Kidney (tissue), 14 donors: ENCODE measurements around the gene PLXNA2. TPM values are rescaled to one million over a fixed set of nuclear protein-coding genes. Genes with fewer than 3 reads are reported as not detected.

Source experiments
- DNase-seq, 5 donors: peaks; one replicate each; pipeline ENCODE4 v3.0.0-alpha.2; 2013 to 2020
- FAIRE-seq: peaks from 2 replicates; lab custom pipeline; 2012; peaks lifted over from hg19 to GRCh38; lab: Jason Lieb, UNC
- H3K27ac ChIP-seq, 2 donors: one replicate each; pipeline ENCODE4 v1.7.0; 2013; ENCODE audit warnings: low read depth in 2 of 2, low read length in 2 of 2, inconsistent platforms in 1 of 2
- H3K27me3 ChIP-seq: one replicate; pipeline ENCODE4 v1.7.1; 2013; ENCODE audit warnings: low read length, inconsistent platforms; ENCODE audit not compliant: control insufficient read depth, insufficient read depth
- H3K36me3 ChIP-seq, 3 donors: one replicate each; pipeline versions ENCODE4 v1.7.0 to v1.7.1; 2013; ENCODE audit warnings: low read length in 3 of 3, control low read depth in 1 of 3, inconsistent platforms in 1 of 3; ENCODE audit not compliant: insufficient read depth in 3 of 3, control insufficient read depth in 2 of 3
- H3K4me1 ChIP-seq, 3 donors: one replicate each; pipeline versions ENCODE4 v1.7.0 to v1.7.1; 2013; ENCODE audit warnings: low read length in 3 of 3, inconsistent platforms in 1 of 3, low read depth in 1 of 3; ENCODE audit not compliant: control insufficient read depth in 2 of 3, insufficient read depth in 2 of 3
- H3K4me3 ChIP-seq, 3 donors: one replicate each; pipeline versions ENCODE4 v1.7.0 to v1.8.1; 2013; ENCODE audit warnings: low read length in 3 of 3, control low read depth in 1 of 3, inconsistent platforms in 1 of 3
- H3K9ac ChIP-seq, 3 donors: one replicate each; pipeline versions ENCODE4 v1.7.0 to v1.7.1; 2013; ENCODE audit warnings: low read length in 3 of 3, control low read depth in 1 of 3, inconsistent platforms in 1 of 3
- H3K9me3 ChIP-seq, 3 donors: one replicate each; pipeline versions ENCODE4 v1.7.0 to v1.7.1; 2013; ENCODE audit warnings: low read length in 3 of 3, control low read depth in 1 of 3, inconsistent platforms in 1 of 3; ENCODE audit not compliant: control insufficient read depth in 2 of 3, insufficient read depth in 1 of 3
- CTCF ChIP-seq: IDR thresholded peaks from 3 replicates; pipeline ENCODE4 v1.5.1; 2012; ENCODE audit warnings: mild to moderate bottlenecking, moderate library complexity, borderline replicate concordance; ENCODE audit not compliant: insufficient read depth; ENCODE audit errors: extremely low read depth
- intact Hi-C: fragments of 100-400 bp; cut with DNase I; formaldehyde crosslinking; loops from one replicate; pipeline ENCODE4 v1.11.1; 2022
- polyA plus RNA-seq: library from polyadenylated mRNA; stranded (reverse); fragments of 350-450 nt; fragmentation: Illumina TruSeq; extraction: RNeasy Lipid Tissue Mini Kit (QIAGEN cat#74804); gene quantifications from one replicate; pipeline ENCODE4 v1.2.3, GENCODE V29; 2014; ENCODE audit warnings: low read depth, low replicate concordance; ENCODE audit not compliant: insufficient read depth
- total RNA-seq: library from RNA; stranded (reverse); fragmentation: NEBNext Ultra II Directional; extraction: Animal tissue kit (Norgen Biotek cat#: 25700); gene quantifications from one replicate; pipeline ENCODE4 v1.2.1, GENCODE V29; 2021
- donor health status: control.
- donor health status: control.
- donor health status: control.
- donor health status: control.
- donor health status: control.
- donor health status: DM: yes; HTN: yes; CAD: no.
- donor health status: Normal renal cell carcinoma (clear cell type).

PLXNA2 gene
- total and polyA plus RNA-seq, 2 donors from 2014 or later: 2.4 to 27.9 TPM

GRCh38 chr1:208118841-208119606 lies 125.2 kb downstream of the PLXNA2 start:
- no peak for FAIRE-seq
- H3K4me3 ChIP-seq: no peak overlapping the region
- TF ChIP-seq CTCF: no peak
- no peaks in the 10 kb centered on the region for H3K36me3 ChIP-seq
- H3K9ac ChIP-seq: no peak overlapping the region
- no peak overlapping the region for H3K27ac ChIP-seq
- H3K27me3 ChIP-seq: no peaks in the 10 kb centered on the region
- no peak for DNase-seq
- H3K4me1 ChIP-seq: no peaks in the 10 kb centered on the region
- H3K9me3 ChIP-seq: no peaks in the 10 kb centered on the region
- intact Hi-C loops: no loop called here

DNA sequence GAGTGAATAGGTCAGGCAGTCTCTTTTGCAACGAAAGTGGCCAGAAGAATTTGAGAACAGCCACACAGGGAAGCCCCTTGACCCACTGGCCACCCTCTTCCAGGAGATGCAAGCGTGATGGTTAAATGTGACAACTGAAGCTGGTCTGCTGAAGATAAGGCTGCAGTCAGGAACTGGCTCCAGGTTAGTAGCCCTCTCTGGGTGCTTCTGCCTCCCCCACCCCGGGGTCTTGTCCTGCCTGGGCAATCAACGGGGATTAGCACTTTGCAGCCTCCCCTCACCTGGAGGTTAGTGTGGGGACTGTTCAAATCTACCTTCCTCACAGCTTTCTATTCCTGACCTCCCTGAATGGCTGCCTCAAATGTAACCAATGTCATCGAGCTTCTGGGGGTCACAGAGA lies 125.9 kb downstream of the PLXNA2 start:
- Histone ChIP-seq H3K4me3 (no peak overlapping the region), H3K27ac (no peak overlapping the region), H3K27me3 (no peaks in the 10 kb centered on the region), H3K4me1 (no peaks in the 10 kb centered on the region), H3K36me3 (no peaks in the 10 kb centered on the region), H3K9ac (no peak overlapping the region), H3K9me3 (no peaks in the 10 kb centered on the region)
- no peak for DNase-seq
- intact Hi-C loops: no loop called here
- FAIRE-seq: no peak
- no peak for TF ChIP-seq CTCF

- no peak overlapping the region for H3K4me3 ChIP-seq
- H3K4me1 ChIP-seq: no peaks in the 10 kb centered on the region
- DNase-seq (no peak), FAIRE-seq (no peak)
- intact Hi-C loops: no loop called here
- TF ChIP-seq CTCF: no peak
- H3K27me3 ChIP-seq: no peaks in the 10 kb centered on the region
- H3K36me3 ChIP-seq: no peaks in the 10 kb centered on the region
- no peak overlapping the region for H3K9ac ChIP-seq
- H3K27ac ChIP-seq: no peak overlapping the region
- H3K9me3 ChIP-seq: no peaks in the 10 kb centered on the region
These were observed 126.4 kb downstream of the PLXNA2 start for GRCh38 chr1:208117826-208118225.
